Left ventricle myocardium inferior (tissue), 1 donor: ENCODE data around the gene DMC1. TPM values are rescaled to one million over a fixed set of nuclear protein-coding genes. Genes with fewer than 3 reads are reported as not detected.
"Not testable (repeated sequence)": the region's sequence is repeated elsewhere in the genome, so short reads cannot be mapped to it uniquely, and the experiment has no call there.

Experiments
- DNase-seq: peaks from one replicate; pipeline ENCODE4 v3.0.0-alpha.2; 2020
- H3K27ac ChIP-seq: fragments of 200-600 bp; replicated peaks from 2 replicates; pipeline ENCODE4 v1.8.0; 2021
- H3K27me3 ChIP-seq: fragments of 200-600 bp; 2 replicates; pipeline ENCODE4 v1.8.0; 2021; ENCODE audit warnings: low read depth
- H3K36me3 ChIP-seq: fragments of 200-600 bp; 2 replicates; pipeline ENCODE4 v1.8.0; 2021
- H3K4me1 ChIP-seq: fragments of 200-600 bp; 2 replicates; pipeline ENCODE4 v1.8.0; 2021
- H3K4me3 ChIP-seq: fragments of 200-600 bp; 2 replicates; pipeline ENCODE4 v1.8.0; 2021; ENCODE audit warnings: mild to moderate bottlenecking, moderate library complexity
- H3K9me3 ChIP-seq: fragments of 200-600 bp; replicated peaks from 2 replicates; pipeline ENCODE4 v1.8.0; 2021
- CTCF ChIP-seq: fragments of 200-600 bp; IDR thresholded peaks from 2 replicates; pipeline ENCODE4 v1.8.0; 2021; ENCODE audit warnings: antibody characterized with exemption, mild to moderate bottlenecking, borderline replicate concordance
- intact Hi-C: fragments of 100-400 bp; cut with micrococcal nuclease; formaldehyde crosslinking; loops from one replicate; pipeline ENCODE4 v1.11.0; 2022
- total RNA-seq: library from RNA; stranded (reverse); fragmentation: NEBNext Ultra II Directional; extraction: Animal tissue kit (Norgen Biotek cat#: 25700); gene quantifications from one replicate; pipeline ENCODE4 v1.2.1, GENCODE V29; 2021
- donor health status: DM: no; HTN: yes; CAD: no; lungs with severe emphysema.

DMC1 gene
- total RNA-seq, 1 donor from 2014 or later: 1.0 TPM

- intact Hi-C loops: no loop called here
- H3K27ac ChIP-seq: no peak overlapping the region
- H3K4me1 ChIP-seq: peaks cover 21% of the 10 kb centered on the region
- no peaks in the 10 kb centered on the region for H3K9me3 ChIP-seq
- H3K36me3 ChIP-seq: no peaks in the 10 kb centered on the region
- DNase-seq: no peak
- TF ChIP-seq CTCF: no peak
- no peaks in the 10 kb centered on the region for H3K27me3 ChIP-seq
- H3K4me3 ChIP-seq: no peak overlapping the region
Observed at GRCh38 chr22:38471237-38471636, 98.7 kb downstream of the DMC1 start.

- not testable (repeated sequence) for H3K36me3 ChIP-seq, H3K27ac ChIP-seq, DNase-seq
Observed at GRCh38 chr22:38470179-38470578, 99.8 kb downstream of the DMC1 start.

GRCh38 chr22:38469306-38469781, 100.6 kb downstream of the DMC1 start:
- H3K9me3 ChIP-seq: no peaks in the 10 kb centered on the region
- H3K4me1 ChIP-seq: peaks cover 21% of the 10 kb centered on the region
- H3K27me3 ChIP-seq: no peaks in the 10 kb centered on the region
- TF ChIP-seq CTCF: no peak
- DNase-seq: no peak
- H3K36me3 ChIP-seq: no peaks in the 10 kb centered on the region
- no peak overlapping the region for H3K27ac ChIP-seq
- intact Hi-C loops: no loop called here
- H3K4me3 ChIP-seq: no peak overlapping the region

More at GRCh38 chr22:38470179-38470578, 99.8 kb downstream of the DMC1 start:
- peaks cover 21% of the 10 kb centered on the region for H3K4me1 ChIP-seq
- intact Hi-C loops, H3K9me3 ChIP-seq, H3K27me3 ChIP-seq, H3K4me3 ChIP-seq: not testable (repeated sequence)

Other genes with a start within 250 kb of the DMC1 start
- 45.7 TPM for gene KCNJ4, start 115.0 kb downstream of the DMC1 start, total RNA-seq
- 6.0 TPM for gene KDELR3, start 102.1 kb downstream of the DMC1 start, total RNA-seq
- 228 TPM for gene DDX17, start 63.9 kb downstream of the DMC1 start, total RNA-seq
- gene FAM227A, start 86.2 kb upstream of the DMC1 start, total RNA-seq: 1.0 TPM
- 44.4 TPM for gene CBY1, start 86.5 kb upstream of the DMC1 start, total RNA-seq
- gene TOMM22, start 111.8 kb upstream of the DMC1 start, total RNA-seq: 66.6 TPM
- 18.7 TPM for gene JOSD1, start 130.8 kb upstream of the DMC1 start, total RNA-seq
- gene GTPBP1, start 135.8 kb upstream of the DMC1 start, total RNA-seq: 28.9 TPM
- gene SUN2, start 185.8 kb upstream of the DMC1 start, total RNA-seq: 116 TPM
- 10.0 TPM for gene DNAL4, start 224.0 kb upstream of the DMC1 start, total RNA-seq